GM23338 (cell line): ENCODE measurements around the gene AHNAK.

Experiments
- CREB1 ChIP-seq: fragments of 250-450 bp; sonication (Bioruptor Pico); IDR thresholded peaks from 2 replicates; pipeline ENCODE4 v1.5.0; 2020; ENCODE audit warnings: low read depth, mild to moderate bottlenecking, moderate library complexity
- EZH2 ChIP-seq: fragments of 200-600 bp; sonication (generic); IDR thresholded peaks from one replicate; pipeline ENCODE4 v1.8.0; 2017; ENCODE audit warnings: antibody characterized with exemption, mild to moderate bottlenecking, low read depth; ENCODE audit not compliant: unreplicated experiment
- EZH2phosphoT487 ChIP-seq: fragments of 200-600 bp; sonication (generic); IDR thresholded peaks from one replicate; pipeline ENCODE4 v1.8.1; 2018; ENCODE audit warnings: antibody characterized with exemption; ENCODE audit not compliant: unreplicated experiment
- JUNB ChIP-seq: IDR thresholded peaks from one replicate; pipeline ENCODE4 v1.6.1; 2016; ENCODE audit warnings: antibody characterized with exemption; ENCODE audit not compliant: unreplicated experiment
- NANOG ChIP-seq: IDR thresholded peaks from 2 replicates; pipeline ENCODE4 v1.6.1; 2016; ENCODE audit warnings: antibody characterized with exemption, borderline replicate concordance
- POLR2AphosphoS5 ChIP-seq: IDR thresholded peaks from 2 replicates; pipeline ENCODE4 v1.6.1; 2016; ENCODE audit warnings: antibody characterized with exemption, low read depth
- TF ChIP-seq, protein P1 (sequence below), 2 experiments: fragments of 200-600 bp in 1 of 2; sonication (generic) in 1 of 2; conservative IDR thresholded peaks; 2 replicates each; pipeline versions ENCODE4 v1.5.1 to v1.6.1; 2016 to 2017; ENCODE audit warnings: antibody characterized with exemption in 2 of 2, low read depth in 2 of 2, mild to moderate bottlenecking in 2 of 2, moderate library complexity in 1 of 2
- TF ChIP-seq, protein P2 (sequence below): IDR thresholded peaks from one replicate; pipeline ENCODE4 v1.6.1; 2018; ENCODE audit warnings: antibody characterized with exemption; ENCODE audit not compliant: unreplicated experiment

DNA sequence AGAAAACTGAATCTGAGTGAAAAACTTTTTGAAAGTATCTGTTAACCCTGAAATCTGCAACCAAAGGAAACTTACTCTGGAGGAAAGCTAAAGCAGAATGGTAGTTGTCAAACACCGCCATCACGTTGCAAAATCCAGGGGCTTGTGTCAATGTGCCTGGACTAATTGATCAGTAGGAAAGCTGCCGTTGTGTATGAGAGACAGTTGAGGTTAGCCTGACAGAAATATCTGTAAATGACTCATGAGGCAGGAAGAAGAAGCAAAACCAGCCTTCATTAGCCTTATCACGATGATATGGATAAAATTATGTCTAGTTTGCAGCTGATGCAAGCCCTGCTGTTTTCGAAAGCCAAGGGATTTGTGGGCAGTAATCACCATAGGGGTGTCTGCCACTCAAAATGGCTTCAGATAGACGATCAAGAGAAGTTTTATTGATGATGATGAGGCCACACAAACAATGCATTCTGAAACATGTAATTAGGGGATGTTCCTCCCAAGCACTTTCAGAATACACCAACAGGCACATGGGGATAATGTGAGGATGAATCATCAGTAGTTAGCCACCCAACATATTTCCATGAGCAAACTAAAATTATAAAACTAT, 118.9 kb downstream of the AHNAK start:
- TF ChIP-seq CREB1 (CRISPR knock-in tag) (no peak), EZH2 (no peak), POLR2AphosphoS5 (no peak), NANOG (no peak), EZH2phosphoT487 (no peak), JUNB (no peak)
- TF ChIP-seq, protein P1, sequence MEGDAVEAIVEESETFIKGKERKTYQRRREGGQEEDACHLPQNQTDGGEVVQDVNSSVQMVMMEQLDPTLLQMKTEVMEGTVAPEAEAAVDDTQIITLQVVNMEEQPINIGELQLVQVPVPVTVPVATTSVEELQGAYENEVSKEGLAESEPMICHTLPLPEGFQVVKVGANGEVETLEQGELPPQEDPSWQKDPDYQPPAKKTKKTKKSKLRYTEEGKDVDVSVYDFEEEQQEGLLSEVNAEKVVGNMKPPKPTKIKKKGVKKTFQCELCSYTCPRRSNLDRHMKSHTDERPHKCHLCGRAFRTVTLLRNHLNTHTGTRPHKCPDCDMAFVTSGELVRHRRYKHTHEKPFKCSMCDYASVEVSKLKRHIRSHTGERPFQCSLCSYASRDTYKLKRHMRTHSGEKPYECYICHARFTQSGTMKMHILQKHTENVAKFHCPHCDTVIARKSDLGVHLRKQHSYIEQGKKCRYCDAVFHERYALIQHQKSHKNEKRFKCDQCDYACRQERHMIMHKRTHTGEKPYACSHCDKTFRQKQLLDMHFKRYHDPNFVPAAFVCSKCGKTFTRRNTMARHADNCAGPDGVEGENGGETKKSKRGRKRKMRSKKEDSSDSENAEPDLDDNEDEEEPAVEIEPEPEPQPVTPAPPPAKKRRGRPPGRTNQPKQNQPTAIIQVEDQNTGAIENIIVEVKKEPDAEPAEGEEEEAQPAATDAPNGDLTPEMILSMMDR (conservative IDR thresholded peaks at IDR 0.05; ENCODE audit: low read depth in 2 of 2): no peak
- TF ChIP-seq, protein P2, sequence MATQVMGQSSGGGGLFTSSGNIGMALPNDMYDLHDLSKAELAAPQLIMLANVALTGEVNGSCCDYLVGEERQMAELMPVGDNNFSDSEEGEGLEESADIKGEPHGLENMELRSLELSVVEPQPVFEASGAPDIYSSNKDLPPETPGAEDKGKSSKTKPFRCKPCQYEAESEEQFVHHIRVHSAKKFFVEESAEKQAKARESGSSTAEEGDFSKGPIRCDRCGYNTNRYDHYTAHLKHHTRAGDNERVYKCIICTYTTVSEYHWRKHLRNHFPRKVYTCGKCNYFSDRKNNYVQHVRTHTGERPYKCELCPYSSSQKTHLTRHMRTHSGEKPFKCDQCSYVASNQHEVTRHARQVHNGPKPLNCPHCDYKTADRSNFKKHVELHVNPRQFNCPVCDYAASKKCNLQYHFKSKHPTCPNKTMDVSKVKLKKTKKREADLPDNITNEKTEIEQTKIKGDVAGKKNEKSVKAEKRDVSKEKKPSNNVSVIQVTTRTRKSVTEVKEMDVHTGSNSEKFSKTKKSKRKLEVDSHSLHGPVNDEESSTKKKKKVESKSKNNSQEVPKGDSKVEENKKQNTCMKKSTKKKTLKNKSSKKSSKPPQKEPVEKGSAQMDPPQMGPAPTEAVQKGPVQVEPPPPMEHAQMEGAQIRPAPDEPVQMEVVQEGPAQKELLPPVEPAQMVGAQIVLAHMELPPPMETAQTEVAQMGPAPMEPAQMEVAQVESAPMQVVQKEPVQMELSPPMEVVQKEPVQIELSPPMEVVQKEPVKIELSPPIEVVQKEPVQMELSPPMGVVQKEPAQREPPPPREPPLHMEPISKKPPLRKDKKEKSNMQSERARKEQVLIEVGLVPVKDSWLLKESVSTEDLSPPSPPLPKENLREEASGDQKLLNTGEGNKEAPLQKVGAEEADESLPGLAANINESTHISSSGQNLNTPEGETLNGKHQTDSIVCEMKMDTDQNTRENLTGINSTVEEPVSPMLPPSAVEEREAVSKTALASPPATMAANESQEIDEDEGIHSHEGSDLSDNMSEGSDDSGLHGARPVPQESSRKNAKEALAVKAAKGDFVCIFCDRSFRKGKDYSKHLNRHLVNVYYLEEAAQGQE: no peak
